ENCODE data around the gene SETDB1. TPM values are rescaled to one million over a fixed set of nuclear protein-coding genes. Genes with fewer than 3 reads are reported as not detected.

SETDB1 gene
- total and polyA plus RNA-seq, 2 of the 13 experiments (the other 11 are each of a cell fraction or from before 2014, with no cell fraction given): 33.1 to 34.6 TPM

GRCh38 chr1:151008244-151009205 is 82.4 kb downstream of the SETDB1 start, which contains the start of gene PRUNE1 (continued):
- TF ChIP-seq ZNF670 (CRISPR knock-in tag; IDR thresholded peaks at IDR 0.05; ENCODE audit: borderline replicate concordance): no peak
- TF ChIP-seq NFYB (CRISPR knock-in tag; IDR thresholded peaks at IDR 0.05): no peak
- no peak for TF ChIP-seq TERF1 (CRISPR knock-in tag; IDR thresholded peaks at IDR 0.05)
- no peak for TF ChIP-seq AKAP8 (CRISPR knock-in tag; IDR thresholded peaks at IDR 0.05)
- TF ChIP-seq, protein P1, sequence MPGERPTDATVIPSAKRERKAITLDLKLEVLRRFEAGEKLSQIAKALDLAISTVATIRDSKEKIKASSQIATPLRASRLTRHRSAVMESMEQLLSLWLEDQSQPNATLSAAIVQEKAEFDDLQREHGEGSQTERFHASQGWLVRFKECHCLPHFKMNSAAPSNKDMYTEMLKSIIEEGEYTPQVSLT (CRISPR knock-in tag; IDR thresholded peaks at IDR 0.05; ENCODE audit: borderline replicate concordance, low read depth): no peak
- no peak for TF ChIP-seq HMGA1 (CRISPR knock-in tag; conservative IDR thresholded peaks at IDR 0.05)
- TF ChIP-seq ZZZ3 (CRISPR knock-in tag; IDR thresholded peaks at IDR 0.05; ENCODE audit: borderline replicate concordance): no peak
- TF ChIP-seq, protein P2, sequence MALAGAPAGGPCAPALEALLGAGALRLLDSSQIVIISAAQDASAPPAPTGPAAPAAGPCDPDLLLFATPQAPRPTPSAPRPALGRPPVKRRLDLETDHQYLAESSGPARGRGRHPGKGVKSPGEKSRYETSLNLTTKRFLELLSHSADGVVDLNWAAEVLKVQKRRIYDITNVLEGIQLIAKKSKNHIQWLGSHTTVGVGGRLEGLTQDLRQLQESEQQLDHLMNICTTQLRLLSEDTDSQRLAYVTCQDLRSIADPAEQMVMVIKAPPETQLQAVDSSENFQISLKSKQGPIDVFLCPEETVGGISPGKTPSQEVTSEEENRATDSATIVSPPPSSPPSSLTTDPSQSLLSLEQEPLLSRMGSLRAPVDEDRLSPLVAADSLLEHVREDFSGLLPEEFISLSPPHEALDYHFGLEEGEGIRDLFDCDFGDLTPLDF (CRISPR knock-in tag; IDR thresholded peaks at IDR 0.05): peak; percentile 39; the same call in 1 of the 2 replicates
- no peak for TF ChIP-seq ZNF841 (CRISPR knock-in tag; IDR thresholded peaks at IDR 0.05; ENCODE audit: borderline replicate concordance)
- TF ChIP-seq ZSCAN9 (CRISPR knock-in tag; IDR thresholded peaks at IDR 0.05; ENCODE audit: borderline replicate concordance): no peak
- no peak for TF ChIP-seq SAFB2 (CRISPR knock-in tag; IDR thresholded peaks at IDR 0.05; ENCODE audit: borderline replicate concordance, low read depth)
- TF ChIP-seq ZNF44 (CRISPR knock-in tag; IDR thresholded peaks at IDR 0.05): no peak
- TF ChIP-seq CENPX (CRISPR knock-in tag; IDR thresholded peaks at IDR 0.05): no peak
- peak; percentile 76 for TF ChIP-seq SAP130 (CRISPR knock-in tag; IDR thresholded peaks at IDR 0.05; ENCODE audit: low read depth)
- TF ChIP-seq KMT2B (CRISPR knock-in tag; IDR thresholded peaks at IDR 0.05): peak; percentile 52
- 0 out of 2 replicates have a peak, but pooled peaks have one; percentile 52 for TF ChIP-seq ZNF275 (CRISPR knock-in tag; IDR thresholded peaks at IDR 0.05; ENCODE audit: borderline replicate concordance)
- TF ChIP-seq, protein P3, sequence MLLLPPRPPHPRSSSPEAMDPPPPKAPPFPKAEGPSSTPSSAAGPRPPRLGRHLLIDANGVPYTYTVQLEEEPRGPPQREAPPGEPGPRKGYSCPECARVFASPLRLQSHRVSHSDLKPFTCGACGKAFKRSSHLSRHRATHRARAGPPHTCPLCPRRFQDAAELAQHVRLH (CRISPR knock-in tag; IDR thresholded peaks at IDR 0.05; ENCODE audit: borderline replicate concordance, low read depth): 0 out of 2 replicates have a peak, but pooled peaks have one; percentile 12
- TF ChIP-seq ZNF766 (CRISPR knock-in tag; IDR thresholded peaks at IDR 0.05; ENCODE audit: borderline replicate concordance): peak; percentile 83; the same call in 1 of the 2 replicates
- no peak; the same call in 1 of the 2 replicates for TF ChIP-seq KAT7 (CRISPR knock-in tag; IDR thresholded peaks at IDR 0.05; ENCODE audit: borderline replicate concordance)
- no peak for TF ChIP-seq E2F2 (CRISPR knock-in tag; IDR thresholded peaks at IDR 0.05; ENCODE audit: borderline replicate concordance)
- TF ChIP-seq MEIS2 (CRISPR knock-in tag; IDR thresholded peaks at IDR 0.05): no peak
- no peak for TF ChIP-seq POLR2AphosphoS2 (IDR thresholded peaks at IDR 0.05; ENCODE audit: low read depth, low read length)
- TF ChIP-seq SIX1 (CRISPR knock-in tag; IDR thresholded peaks at IDR 0.05; ENCODE audit: borderline replicate concordance): no peak
